HS-5 (cell line): Measurements from ENCODE around the gene F13B.
"Not testable (repeated sequence)": the region's sequence is repeated elsewhere in the genome, so short reads cannot be mapped to it uniquely, and the experiment has no call there.

Experiments used
- DNase-seq: peaks from one replicate; pipeline ENCODE4 v3.0.0-alpha.2; 2012; ENCODE audit warnings: low read depth

Gene F13B, protein sequence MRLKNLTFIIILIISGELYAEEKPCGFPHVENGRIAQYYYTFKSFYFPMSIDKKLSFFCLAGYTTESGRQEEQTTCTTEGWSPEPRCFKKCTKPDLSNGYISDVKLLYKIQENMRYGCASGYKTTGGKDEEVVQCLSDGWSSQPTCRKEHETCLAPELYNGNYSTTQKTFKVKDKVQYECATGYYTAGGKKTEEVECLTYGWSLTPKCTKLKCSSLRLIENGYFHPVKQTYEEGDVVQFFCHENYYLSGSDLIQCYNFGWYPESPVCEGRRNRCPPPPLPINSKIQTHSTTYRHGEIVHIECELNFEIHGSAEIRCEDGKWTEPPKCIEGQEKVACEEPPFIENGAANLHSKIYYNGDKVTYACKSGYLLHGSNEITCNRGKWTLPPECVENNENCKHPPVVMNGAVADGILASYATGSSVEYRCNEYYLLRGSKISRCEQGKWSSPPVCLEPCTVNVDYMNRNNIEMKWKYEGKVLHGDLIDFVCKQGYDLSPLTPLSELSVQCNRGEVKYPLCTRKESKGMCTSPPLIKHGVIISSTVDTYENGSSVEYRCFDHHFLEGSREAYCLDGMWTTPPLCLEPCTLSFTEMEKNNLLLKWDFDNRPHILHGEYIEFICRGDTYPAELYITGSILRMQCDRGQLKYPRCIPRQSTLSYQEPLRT

DNA sequence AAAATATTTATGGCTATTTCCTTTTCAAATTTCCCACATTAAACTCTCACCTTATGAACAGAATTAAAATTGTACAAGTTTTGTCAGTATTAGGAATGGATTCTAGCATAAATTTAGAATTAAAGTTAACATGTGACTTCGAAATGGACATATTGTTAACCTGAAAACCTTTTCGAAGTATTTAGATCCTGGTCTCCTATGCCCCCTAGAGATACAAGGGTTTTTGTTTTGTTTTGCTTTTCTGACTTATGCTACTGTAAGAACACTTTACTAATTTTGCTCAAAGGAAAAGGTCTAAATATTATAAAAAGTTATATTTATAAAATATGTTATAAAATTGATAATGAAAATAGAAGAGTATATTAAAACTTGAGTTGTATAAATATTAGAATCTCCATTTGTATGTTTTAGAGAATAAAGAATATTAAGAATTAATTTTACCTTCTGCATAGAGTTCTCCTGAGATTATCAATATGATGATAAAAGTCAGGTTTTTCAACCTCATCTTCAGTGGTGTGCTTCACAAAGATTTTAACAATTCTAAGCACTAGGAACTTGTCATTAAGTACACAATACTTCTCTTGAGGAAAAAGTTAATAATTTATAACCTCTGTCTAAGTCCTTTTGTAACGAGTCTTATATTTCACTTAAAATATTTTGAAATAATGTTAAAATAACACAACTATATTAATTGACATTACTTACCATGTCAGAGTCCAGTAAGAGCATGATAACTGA is at the start of gene F13B:
TSS of gene F13B (minus strand) at position 542 of the 738 bp plus-strand sequence. CDS start at position 505, 37 bp downstream.
- no peak for DNase-seq

DNA sequence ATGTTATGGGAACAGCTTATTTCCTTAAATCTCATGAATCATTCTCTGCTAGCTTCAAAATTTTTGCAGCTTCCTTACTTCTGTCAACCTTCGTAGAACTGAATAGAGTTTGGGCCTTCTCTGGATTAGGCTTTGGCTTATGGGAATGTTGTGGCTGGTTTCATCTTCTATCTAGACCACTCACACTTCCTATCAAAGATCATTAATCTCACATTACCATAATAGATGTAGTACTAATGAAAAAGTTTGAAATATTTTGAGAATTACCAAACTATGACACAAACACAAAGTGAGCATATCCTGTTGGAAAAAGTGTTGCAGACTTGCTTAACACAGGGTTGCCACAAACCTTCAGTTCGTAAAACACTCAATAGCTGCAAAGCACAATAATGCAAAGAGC is 49.1 kb upstream of the F13B start:
- DNase-seq: no peak

DNA sequence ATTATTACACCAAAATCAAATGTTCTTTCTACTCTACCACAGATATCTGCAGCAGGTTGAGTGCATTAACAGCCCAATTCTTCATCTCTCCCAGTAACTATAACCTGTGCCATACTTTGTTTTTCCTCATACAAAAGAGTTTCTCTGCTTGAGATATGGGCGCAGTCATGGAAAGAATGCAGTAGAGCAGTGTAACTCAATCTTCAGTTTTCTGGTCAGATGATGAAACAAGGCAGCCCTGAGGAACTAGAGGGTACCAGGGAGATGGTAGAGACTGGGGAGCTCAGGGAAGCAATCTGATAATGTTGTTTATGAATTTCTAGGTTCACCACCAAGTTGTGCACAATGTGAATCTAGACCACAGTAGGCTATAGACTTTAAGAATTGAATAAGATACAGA is 39.8 kb upstream of the F13B start:
- no peak for DNase-seq

DNA sequence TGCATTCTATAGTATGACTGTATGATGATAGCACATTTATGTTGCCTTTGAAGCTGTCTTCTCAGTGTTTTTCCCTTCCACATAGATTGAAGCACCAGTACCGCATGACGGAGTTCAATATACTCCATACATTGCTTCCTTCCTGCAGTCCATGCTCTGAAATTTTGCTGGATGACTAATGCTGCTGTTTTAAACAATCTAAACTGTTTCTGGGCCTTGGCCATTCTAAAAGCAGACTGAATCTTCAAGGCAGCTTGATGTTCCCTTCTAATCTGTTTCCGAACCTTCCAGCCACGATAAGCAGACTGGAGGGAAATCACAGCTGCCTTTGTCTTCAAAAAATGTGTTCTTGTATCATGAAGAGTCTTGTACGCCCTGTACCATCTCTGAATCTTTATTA is 36.2 kb upstream of the F13B start:
- no peak for DNase-seq

GRCh38 chr1:197101978-197102377 is 34.9 kb upstream of the F13B start:
- no peak for DNase-seq

DNA sequence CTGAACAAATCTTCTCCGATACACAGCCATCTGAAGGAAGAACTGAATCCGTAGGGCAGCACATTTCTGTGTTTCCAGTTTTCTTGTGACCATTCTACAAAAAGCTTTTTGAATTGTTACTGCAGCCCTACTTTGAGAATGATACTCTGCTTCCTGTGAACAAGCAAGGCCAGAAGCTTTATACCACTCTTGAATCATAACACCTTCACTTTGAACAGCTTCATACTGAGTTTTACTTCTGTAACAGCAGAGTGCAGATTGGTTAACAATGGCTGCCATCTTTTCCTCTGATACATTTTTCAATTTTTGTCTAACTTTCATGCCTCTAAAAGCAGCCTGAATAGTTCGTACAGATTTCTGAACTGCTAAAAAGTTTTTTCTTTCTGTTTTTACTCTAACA is 33.6 kb upstream of the F13B start:
- no peak for DNase-seq

DNA sequence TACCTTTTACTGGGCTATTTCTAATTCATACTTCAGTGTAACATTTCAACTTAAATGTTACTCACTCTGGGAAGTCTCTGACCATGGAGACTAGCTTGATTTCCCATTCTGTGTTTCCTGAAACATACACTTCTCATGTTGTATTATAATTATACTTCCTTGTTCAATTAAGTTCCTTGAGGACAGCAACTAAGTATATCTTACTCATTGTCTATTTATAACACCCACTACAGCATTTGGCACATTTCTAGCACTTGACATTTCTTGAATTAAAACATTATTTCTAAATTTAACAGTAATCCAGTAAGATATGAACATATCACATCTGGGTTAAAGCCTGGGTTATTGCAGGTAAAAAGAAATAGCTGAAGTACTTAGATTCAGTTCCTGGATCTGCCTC is 32.4 kb upstream of the F13B start:
- no peak for DNase-seq

DNA sequence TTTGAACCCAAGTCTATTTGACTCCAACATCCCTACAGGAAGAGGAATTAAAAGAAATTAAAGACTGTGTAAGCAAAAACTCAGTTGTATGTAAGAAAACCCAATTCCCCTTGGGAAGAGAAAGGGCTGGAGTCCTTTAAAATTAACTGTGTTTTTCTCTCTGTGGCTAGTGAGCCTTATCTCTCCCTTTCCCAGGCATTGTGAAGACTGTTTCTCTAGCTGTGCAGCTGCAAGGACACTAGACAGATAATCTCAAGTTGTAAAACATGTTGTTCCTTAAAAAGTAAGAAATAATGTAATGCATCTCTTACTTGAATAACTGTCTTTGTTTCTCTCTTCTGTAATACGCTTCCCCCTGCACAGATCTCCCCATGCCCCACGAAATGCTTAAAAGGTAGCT is 29.9 kb upstream of the F13B start:
- not testable (repeated sequence) for DNase-seq

DNA sequence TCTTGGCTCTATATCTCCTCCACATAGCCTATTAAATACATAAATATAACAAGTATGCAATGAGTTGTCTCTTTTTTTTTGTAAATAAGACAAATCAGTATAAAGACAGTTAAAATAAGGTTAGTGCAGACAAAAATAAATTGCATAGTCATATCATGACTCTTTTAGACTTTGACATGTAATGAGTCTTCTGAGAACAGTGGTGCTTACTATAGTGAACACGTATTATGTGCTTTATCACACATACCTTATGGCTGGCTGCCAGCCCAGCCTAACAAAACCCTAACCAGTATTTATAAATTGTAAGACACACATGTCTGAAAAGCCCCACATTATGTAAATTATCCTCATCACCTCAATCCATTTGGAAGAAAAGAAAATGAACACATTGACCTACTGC is 29.1 kb upstream of the F13B start:
- no peak for DNase-seq

DNA sequence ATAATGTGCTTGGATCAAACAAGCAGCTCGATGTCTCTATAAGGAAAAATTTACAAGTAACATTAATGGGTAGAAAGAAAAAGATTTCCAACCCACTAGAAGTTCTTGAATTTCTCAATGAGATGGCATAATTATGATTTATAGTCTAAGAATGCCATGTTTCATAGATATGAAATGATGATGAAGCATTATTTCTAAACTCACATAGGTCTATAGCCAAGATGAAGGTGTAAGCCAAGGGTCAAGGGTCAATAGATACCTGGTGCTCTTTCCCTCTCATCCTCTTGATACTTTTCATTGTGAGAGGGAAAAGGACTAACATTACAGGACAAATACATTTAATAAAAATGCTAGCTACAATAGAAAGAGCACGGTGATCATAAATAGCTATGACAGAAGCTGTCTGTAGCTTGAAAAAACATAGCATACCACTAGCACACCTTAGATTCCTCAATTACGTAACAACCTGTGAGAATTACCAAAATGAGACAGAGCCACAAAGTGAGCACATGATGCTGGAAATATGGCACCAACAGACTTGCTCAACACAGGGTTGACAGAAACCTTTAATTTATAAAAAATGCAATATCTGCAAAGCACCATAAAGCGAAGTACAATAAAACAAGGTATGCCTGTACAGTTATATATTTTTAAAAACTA is 26.3 kb upstream of the F13B start:
- no peak for DNase-seq

GRCh38 chr1:197092491-197093023 is 25.5 kb upstream of the F13B start:
- no peak for DNase-seq

DNA sequence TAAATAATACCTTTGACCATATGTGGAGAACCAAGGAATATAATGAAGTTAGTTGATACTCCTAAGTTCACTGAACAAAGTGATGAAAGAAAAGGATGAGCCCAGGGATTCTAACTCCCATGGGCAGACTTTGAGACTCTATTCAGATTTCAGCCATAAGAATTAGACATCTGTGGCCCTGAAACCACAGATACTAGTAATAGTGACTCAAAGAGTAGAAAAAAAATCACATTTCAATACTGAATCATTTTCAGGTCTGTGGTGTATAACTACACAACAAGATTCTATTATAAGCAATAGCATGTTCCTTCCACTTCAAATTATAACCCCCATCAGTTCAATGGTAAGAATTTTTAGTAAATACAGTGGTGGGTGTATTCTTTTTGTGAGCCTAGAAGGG is 16.4 kb upstream of the F13B start:
- DNase-seq: no peak

DNA sequence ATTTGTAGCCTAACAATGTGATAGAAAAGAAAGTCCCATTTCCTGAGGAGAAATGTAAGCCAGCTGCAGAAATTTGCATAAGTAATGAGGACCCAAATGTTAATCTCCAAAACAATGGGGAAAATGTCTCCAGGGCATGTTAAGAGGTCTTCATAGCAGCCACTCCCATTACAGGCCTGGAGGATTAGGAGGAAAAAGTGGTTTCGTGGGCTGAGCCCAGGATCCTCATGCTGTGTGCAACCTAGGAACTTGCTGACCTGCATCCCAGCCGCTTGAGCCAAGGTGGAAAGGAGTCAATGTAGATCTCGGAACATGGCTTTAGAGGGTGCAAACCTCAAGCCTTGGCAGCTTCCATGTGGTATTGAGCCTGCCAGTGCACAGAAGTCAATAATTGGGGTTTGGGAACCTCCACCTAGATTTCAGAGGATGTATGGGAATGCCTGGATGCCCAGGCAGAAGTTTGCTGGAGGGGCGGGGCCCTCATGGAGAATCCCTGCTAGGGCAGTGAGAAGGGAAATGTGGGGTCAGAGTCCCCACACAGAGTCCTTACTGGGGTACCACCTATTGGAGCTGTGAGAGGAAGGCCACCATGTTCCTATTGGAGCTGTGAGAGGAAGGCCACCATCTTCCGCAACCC is 14.2 kb upstream of the F13B start:
- no peak for DNase-seq

DNA sequence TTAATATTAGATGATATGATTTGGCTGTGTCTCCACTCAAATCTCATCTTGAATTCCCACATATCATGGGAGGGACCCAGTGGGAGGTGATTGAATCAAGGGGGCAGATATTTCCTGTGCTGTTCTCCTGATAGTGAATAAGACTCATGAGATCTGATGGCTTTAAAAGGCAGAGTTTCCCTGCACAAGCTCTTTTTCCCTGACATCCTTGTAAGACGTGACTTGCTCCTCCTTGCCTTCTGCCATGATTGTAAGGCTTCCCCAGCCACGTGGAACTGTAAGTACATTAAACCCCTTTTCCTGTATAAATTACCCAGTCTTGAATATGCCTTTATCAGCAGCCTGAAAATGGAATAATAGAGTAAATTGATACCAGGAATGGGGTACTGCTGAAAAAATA is 13.3 kb upstream of the F13B start:
- no peak for DNase-seq

GRCh38 chr1:197076585-197076984 is 9.5 kb upstream of the F13B start:
- no peak for DNase-seq

- no peak for DNase-seq
Measured at GRCh38 chr1:197073978-197074377, 6.9 kb upstream of the F13B start.

DNA sequence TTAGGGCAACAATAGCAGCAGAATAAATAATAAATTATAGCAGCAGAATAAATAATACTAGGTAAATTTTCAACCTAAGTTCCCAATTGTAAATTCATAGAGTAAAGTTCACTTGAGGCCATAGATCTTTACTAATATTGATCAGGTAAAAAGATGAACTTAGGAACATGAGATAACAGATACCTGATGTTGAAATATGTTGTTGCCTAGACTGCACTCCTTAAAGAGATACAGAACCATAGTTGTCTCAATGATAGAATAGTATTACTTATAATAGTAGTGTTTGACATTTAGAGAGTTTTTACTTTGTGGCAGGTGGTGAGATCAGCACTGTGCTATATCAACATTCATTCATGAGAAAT is 378 bp upstream of the F13B start:
- no peak for DNase-seq

GRCh38 chr1:197066277-197066676 is 783 bp downstream of the F13B start:
- DNase-seq: no peak

- DNase-seq: no peak
Measured at GRCh38 chr1:197065559-197065958, 1.5 kb downstream of the F13B start.

GRCh38 chr1:197063212-197063611 is 3.8 kb downstream of the F13B start:
- no peak for DNase-seq

- no peak for DNase-seq
Measured at GRCh38 chr1:197062692-197063091, 4.4 kb downstream of the F13B start.

DNA sequence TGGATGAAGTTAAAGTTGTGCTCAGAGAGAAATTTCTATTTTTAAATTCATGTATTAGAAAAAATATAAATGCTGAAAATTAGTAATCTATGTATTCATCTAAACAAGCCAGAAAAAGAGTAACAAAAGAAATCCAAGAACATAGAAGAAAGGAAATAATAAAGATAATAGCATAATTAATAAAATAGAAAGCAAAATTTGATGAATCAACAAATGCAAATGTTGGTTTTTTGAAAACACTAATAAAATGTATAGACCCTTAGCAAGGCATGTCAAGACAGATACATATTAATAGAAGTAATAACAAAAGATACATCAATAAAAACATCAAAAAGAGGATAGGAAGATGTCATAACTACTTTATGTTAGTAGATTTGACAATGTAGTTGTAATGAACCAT is 18.0 kb downstream of the F13B start:
- DNase-seq: no peak
